HG02798 (cell line): ENCODE data around the gene TEKT2.

Experiments used
- ATAC-seq: cut with Tn5 transposase; IDR thresholded peaks from one replicate; pipeline ENCODE4 v1.9.1; 2021; ENCODE audit warnings: mild to moderate bottlenecking; ENCODE audit not compliant: unreplicated experiment, poor library complexity

TEKT2 gene

DNA sequence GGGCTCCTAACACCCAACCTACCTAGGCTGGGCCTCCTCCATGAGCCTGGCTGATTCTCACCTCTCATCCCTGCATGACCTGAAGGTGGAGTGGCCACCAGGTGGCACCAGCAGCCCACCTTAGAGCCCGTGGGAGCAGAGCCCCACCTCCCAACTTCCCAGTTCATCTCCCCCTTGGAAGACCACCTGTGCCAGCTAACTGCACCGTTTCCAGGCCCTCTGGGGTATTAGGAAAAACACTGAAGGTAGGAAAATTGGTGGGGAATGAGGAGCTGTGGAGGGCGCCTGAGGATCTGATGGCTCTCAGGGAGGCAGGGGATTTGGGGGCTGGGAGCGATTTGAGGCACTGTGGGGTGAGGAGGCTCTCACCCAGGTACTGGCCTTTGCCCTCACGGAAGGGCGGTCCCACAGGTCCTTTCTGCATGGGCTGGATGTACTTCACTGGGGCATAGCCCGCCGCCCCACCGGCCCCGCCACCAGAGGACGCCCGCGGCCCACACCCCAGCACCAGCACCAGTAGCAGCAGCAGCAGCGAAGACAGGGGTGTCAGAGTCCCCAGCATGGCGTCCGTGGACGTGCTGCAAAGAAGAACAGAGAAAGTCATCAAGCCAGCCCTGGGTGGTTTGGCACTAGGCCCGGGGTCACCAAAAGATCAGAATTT is 15.9 kb downstream of the TEKT2 start:
- no peak for ATAC-seq

DNA sequence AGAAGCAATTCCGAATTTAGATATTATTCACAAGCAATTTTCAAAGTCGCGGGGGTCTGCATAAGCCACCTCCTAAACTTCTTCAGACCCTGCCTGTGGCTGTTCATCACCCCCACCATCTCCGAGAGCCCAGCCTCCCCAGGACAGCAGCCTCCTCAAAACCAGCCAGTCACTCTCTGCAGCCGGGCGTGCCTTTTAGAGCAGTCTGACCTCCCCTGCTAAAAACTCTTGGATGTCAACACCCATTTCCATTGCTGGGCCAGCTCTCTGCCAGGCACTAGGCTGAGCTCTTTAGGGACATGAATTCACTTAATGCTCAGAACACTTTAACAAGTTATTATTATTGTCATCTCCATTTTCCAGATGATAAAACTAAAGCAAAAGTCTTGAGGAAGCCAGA is 16.5 kb downstream of the TEKT2 start:
- no peak for ATAC-seq

DNA sequence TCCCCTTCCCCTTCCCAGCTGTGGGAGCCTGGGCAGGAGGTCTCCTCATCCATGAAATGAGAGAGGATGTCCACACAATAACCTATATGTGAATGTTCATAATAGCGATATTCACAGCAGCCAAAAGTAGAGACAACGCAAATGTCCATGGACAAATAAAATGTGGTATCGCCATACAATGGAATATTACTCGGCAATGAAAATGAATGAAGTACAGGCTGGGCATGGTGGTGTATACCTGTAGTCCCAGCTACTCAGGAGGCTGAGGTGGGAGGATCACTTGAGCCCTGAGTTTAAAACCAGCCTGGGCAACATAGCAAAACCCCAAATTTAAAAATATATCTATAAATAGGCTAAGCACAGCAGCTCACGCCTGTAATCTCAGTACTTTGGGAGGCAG is 17.7 kb downstream of the TEKT2 start:
- no peak for ATAC-seq

DNA sequence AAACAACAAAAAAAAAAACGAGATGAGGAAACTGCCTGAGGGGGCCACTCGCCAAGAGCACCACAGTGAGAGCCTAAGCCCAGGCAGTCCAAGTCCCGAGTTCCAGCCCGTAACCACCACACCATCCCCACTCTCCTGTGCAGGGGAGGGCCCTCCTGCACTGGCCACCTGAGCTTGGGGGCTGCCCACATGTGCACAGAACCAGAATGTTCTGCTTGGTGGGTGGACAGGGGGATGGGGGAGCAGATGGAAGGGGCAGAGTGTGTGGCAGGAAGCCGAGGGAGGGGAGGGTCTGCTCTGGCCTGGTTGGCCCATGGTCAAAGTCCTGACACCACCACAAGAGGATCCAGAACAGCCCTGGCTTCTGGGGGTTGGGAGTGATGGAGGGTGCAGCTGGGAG is 22.4 kb downstream of the TEKT2 start:
- no peak for ATAC-seq

DNA sequence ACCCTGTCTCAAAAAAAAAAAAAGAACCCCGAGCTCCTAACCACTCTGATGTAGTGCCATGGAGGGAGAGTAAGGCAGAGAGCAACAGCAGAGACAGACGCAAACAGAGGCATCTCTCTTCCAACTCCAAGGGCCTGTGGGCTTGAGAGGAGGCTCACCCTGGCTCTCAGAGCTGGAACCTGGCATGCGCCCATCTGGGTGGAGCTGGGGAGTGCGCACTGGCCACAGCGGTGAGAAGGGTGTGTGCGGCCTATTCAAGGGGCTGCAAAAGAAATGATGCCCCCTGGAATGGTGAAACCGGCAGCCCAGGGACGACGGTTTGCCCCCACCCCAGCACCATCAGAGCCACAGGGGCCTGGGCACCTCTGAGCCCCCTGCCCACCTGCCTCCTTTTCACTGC is 23.5 kb downstream of the TEKT2 start:
- no peak for ATAC-seq

DNA sequence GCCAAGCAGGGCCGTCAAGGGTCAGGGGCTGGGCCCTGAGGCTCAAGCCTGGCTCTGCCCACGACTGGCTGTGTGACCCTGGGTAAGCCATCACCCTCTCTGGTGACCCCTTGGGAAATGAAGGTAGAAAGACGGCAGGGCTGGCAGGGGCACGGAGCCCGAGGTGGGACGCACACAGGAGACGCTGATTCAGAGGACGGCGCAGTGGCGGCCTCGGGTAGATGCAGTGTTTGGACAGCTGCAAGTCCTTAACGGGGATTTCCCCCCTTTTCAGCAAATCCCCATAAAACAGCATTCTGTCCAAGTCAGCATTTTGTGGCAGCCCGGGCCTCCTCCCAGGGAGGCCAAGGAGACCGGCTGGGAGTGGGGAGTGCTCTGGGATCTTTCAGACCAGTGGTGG is 24.4 kb downstream of the TEKT2 start:
- ATAC-seq: no peak

DNA sequence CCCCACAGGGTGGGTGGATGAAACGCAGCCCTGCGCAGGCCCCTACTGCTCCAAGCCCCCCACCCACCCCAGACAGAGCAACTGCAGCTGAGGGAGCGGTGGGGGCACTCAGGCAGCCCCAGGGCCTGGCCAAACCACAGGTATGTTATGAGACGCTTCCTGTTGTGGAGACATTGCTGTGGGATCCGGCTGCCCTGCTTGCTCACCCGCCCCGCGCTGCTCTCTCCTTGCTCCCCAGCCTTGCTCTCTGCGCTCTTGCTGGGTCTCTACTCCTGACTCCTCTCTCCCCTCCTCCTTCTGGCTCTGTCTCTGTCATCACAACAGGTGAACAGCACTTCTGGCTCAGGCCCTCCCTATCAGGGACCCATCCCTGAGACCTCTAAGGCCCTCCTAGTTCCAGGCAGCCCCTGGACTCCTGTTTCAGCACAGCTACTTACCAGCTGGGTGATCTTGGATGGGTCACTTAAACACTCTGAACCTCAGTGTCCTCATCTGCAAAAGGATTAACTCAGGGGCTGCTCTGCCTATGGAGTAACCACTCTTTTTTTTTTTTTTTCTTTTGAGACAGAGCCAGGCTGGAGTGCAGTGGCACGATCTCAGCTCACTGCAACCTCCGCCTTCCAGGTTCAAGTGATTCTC is 25.3 kb downstream of the TEKT2 start:
- ATAC-seq: no peak

DNA sequence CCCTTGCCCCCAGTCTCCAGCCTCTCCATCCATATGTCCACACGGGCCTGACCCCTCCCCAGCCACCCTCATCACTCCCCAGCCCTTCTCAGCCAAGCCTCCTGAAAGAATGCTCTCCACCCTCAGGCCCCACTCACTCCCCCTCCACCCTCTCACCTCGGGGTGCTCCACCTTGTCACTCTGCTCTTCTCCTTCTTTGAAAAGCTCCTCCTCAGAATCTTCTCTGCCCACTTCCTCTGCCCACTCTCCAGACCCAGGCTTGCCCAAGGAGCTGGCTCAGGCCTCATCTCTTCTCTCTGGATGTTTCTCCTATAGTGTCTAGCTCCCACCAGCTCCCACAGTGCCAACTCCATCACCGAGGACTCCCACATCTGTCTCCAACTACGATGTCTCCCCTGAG is 27.3 kb downstream of the TEKT2 start:
- ATAC-seq: no peak

DNA sequence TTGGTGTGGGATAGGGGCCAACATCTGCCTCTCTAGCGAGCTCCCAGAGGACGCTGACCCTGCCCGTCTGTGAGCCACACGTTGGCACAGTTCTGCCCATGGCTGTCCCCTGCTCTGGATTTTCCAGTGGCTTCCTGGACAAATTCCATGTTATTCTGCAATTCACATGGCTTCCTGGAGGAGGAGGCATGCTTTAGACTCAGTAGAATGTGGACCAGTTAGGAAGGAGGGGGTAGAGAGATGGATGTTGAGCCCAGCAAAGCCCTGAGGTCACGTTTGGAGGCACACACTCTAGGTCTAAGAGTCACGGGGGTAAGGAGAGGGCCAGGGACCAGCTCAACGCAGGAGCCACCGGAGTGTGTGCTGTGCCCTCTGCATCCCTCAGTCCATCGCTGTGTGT is 28.9 kb downstream of the TEKT2 start:
- ATAC-seq: no peak

DNA sequence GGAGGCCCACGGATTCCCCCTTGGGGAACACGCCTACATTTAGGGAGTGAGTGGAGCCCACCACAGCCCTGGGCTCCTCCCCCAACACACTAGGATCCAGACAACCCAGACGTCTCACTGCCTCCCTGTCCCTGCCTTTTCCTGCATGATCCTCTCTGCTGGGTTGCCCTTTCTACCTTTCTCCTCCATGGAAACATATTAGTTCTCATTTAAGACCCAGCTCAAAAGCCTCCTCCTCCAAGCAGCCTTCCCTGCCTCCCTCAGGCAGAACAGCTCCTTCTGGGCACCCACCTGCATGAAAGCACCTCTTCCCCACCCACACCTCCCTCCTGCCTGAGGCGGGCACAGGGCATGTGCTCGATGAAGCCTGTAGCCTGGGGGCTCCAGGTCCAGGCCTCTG is 30.5 kb downstream of the TEKT2 start:
- no peak for ATAC-seq

DNA sequence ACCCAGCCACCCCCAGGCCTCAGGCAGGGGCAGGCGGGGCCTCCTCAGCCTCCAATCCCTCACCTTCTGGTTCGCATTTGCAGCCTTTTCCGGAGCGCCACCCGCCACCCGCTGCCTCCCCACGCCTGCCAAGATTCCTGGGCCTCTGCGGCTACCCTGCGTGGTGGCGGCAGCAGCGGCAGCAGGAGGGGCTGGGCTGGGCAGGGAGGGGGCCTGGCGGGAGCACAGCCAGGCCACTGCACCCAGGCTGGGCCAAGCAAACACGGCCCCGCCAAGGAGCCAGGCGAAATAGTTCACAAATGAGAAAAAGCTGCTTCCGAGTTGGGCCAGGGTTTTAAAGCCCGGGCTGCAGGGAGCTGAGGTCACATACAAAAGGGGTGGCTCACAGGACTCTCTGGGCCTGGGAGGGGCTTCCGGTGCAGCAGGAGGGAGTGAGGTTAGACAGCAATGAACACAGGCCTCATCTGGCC is 31.3 kb downstream of the TEKT2 start:
- ATAC-seq: no peak

DNA sequence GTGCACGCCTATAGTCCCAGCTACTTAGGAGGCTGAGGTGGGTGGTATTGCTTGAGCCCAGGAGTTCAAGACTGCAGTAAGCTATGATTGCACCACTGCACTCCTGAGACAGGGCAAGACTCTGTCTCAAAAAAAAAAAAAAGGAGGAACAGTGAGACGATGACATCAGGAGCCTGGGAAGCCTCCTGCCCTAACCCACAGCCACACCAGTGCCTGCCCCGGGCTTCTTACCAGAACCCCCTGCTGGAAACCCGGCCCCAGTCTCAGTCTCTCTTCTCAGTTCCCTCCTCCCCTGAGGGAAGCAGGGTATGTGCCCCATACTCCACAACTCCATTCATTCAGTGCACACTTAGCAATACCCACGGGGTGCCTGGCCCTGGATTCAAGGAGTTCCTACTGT is 32.0 kb downstream of the TEKT2 start:
- no peak for ATAC-seq

DNA sequence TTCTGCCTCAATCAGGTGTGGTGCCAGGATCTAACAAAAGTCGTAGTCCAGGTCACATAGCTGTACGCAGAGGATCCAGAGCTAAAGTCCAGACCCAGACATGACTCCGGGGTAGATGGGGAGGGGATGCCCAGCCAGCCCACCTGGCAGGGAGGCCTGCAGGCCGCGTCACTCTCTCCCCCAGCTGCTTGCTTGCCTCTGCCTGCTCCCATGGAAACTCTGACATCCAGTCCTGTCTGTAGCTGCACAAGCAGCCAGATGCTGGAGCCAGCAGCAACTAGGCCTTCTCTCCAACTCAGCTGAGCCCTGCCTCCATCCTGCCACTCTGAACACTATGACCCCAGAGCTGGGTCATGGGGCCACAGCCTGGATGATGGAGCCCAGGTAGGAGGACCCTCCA is 33.0 kb downstream of the TEKT2 start:
- ATAC-seq: no peak

DNA sequence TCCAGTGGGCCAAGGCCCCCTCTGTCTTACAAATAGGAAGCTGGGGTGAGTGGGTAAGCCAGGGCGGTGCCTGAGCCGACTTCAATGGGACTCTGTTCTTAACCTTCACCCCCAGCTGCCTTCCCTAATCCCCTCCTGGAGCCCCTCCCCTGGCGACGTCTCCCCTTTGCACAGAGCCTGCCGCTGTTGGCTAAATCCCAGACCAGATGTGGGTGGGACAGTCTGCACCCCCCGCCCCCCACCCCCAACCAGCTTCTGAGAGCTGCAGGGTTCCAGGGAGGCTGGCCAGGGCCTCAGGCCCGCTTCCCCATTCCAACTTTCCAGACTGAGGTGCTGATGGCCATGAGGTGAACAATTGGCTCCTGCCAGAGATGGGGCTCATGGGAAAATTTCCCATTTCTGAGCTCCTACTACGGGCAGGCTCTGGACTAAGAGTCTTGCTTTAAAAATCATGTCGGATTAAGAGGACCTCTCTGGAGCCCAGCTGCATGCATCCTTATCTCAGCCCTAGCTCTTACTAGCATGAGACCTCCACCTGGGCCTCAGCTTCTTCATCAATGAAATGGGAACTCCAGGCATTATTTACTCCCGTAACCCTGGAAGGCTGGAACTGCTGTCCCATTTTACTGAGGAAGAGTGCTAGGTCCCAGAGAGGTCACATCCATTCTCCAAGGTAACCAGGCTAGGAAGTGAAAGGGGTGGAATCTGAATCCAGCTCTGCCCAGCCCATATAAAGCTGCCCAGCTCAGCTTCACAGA is 34.7 kb downstream of the TEKT2 start:
- ATAC-seq: no peak

DNA sequence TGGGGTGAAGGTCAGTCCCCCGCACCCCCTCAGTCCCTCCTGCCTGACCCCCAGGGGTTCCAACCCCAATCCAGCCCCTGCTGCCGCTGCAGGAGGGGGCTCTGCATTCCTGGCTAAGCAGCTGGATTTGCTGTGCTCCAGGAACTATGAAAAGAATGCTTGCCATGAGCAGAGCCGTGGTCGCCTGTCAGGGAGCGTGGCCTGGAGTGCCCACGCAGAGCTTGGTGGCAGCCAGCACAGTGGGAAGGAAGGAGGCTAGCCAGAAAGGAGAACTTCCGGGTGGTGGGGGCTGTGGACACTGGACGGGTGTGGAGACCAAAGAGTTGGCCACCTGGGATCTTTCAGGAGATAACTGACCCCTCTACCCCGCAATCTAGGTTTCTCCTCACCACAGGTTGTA is 35.6 kb downstream of the TEKT2 start:
- no peak for ATAC-seq

DNA sequence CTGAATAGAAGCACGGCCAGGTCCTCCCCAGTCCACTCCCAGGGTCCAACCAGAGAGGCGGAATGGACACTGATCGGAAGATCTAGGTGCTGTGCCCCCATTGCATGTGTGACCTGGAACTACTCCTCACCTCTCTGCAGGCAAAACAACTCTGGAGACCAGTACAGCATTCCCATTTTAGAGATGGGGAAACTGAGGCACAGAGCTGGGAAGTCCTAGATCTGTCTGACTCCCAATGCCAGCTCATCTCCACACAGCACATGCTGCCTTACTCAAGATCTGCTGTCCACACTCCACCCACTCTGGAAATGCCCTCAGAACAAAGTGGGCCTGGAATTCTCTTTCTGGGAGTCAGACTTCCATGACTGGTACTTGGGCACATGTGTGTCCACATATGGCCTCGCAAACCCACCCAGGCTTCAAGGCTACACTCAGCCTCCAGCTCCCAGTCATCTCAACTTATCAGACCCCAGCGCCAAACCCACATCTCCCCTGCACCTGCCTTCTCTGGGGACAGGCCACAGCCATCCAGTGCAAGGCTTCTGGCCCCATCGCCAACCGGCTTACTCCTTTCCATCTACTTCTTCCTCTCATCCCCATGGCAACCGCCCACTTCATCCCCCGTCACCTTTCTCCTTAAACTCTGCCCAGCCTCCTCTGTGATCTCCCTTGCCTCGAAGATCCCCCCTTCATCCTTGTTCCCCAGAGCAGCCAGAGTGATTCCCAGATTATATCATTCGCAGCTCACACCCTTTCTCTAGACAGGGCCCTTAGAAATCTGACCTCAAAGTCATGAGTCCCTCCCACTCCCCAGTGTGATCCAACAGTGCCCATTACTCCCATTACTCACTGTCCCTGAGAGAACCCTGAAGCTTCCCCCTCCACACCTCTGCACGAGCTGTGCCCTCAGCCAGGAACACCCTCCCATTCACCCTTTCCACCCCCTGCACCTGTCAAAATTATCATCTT is 38.5 kb downstream of the TEKT2 start:
- no peak for ATAC-seq

DNA sequence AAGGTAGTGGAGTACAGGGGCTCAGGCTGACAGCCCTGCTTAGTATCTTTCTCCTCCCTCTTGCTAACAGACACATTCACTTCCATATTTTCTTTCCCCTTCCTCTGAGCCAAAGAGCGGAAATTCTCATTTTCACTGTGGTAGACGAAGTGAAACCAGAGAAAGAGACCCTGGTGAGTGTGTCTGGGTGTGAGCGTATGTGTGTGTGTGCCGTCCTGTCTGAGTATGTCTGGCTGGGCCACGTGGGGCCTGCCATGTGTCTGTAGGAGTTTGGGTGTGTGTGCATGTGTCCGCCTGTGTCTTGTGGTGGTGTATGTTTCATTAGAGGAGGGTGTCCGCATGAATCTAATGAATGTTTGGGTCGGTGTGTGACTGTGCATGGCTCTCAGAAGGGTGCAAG is 39.5 kb downstream of the TEKT2 start:
- ATAC-seq: no peak

DNA sequence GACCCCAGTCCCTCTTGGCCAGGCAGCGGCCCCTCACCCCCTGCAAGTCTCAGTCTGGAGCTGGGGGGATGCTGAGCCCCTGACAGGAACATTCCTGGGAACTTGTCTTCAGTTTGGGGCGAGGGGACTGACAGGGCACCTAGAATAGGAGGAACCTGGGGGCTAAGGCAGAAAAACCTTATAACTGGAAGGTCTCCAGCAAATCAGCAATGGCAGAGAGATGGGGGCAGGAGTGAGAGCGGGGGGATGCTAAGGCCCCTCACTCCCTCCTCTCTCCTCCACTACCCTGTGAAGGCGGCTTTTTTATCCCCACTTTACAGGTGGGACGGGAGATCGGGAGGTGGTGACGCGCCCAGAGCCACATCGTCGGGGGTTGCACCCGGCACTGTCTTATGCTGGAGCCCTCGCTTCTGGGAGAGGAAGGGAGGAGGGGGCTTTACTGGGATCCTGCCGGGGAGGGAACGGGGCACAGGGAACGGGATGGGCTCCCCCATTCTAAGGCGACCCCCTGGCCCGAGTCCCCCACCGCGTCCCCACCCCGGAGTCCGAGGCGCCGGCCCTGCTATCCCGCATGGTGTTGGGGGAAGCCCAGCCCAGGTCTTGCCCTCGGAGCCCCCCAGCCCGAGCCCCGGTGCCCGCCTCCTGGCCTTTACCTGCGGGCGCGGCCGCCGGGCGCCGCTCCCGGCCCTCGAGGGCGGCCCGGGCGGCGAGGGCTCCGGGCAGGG is 40.7 kb downstream of the TEKT2 start:
- no peak for ATAC-seq

DNA sequence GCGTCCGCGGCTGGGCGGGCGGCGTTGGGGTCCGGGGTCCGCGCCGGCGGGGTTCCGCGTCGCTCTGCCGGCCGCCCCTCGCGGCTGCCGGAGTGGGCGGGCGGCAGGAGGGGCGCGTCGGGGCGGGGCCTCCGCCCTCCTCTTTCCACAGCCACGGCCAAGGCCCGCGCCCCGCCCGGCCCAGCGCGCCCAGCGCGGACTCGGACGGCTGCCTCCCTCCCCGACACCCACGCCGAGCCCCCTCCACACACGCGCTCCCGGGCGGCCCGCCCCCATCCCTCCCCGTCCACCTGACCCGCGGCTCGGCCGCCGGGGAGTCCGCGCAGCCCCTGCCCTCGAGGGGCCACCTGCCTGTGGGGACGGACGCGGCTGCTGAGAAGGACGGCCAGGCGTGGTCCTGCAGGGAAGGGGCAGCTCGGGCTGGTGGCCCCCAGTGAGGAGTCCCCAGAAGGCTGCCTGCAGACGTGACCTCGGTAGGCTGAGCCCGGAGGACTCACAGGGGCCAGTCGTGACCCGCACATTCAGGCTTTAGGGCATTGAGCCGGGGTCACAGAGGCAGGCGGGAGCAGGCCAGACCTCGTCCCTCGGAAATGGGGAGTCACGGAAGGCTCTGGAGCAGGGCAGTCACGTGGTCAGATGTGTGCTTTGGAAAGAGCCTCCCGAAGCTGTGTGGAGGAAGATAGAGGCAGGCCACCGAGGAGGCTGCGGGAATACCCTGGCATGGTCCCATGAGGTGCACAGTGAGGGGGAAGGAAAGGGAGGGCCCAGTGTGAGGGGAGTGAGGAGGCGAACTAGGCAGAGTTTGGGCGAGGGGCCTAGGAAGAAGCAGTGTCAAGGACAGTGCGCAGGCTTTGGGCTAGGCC is 41.5 kb downstream of the TEKT2 start, which contains the start of gene COL8A2:
Gene COL8A2, minus strand, starts transcription at position 94 of the 863 bp plus-strand sequence. CDS start 24,980 bp downstream, outside the sequence.
- no peak for ATAC-seq
